Measurements from ENCODE around the gene NTNG2. TPM values are rescaled to one million over a fixed set of nuclear protein-coding genes. Genes with fewer than 3 reads are reported as not detected.

Gene NTNG2
- total and polyA plus RNA-seq, 7 experiments from 2014 or later: 0.87 to 11.6 (median 3.7) TPM

GRCh38 chr9:132184124-132184523 lies 22.3 kb downstream of the NTNG2 start:
- Mint-ChIP-seq H3K27ac (peak overlapping the region in 1 of 9 donors; percentile 78), H3K4me1 (peaks cover 0 to 3% (median 0%) of the 10 kb centered on the region in 7 donors), H3K36me3 (no peaks in the 10 kb centered on the region), H3K9me3 (no peaks in the 10 kb centered on the region), H3K27me3 (peaks cover 0 to 29% (median 16%) of the 10 kb centered on the region in 5 donors), H3K4me3 (no peak overlapping the region)
- no peak for DNase-seq
- Histone ChIP-seq H3K4me1 (ENCODE audit: control insufficient read depth in 2 of 2, insufficient read depth in 2 of 2, low read length in 2 of 2) (no peaks in the 10 kb centered on the region), H3K27me3 (ENCODE audit: control insufficient read depth in 2 of 2, insufficient read depth in 2 of 2, low read length in 2 of 2) (no peaks in the 10 kb centered on the region), H3K36me3 (ENCODE audit: control insufficient read depth in 2 of 3, insufficient read depth in 3 of 3, low read length in 3 of 3) (no peaks in the 10 kb centered on the region), H3K4me3 (ENCODE audit: low read length) (no peak overlapping the region), H3K9me3 (ENCODE audit: control insufficient read depth in 2 of 3, low read length in 3 of 3) (no peaks in the 10 kb centered on the region), H3K27ac (ENCODE audit: low read depth, low read length) (no peak overlapping the region)
- CTCF ChIA-PET: no interaction called here
- ATAC-seq: no peak
- intact Hi-C loops (cut with micrococcal nuclease): no loop called here
- POLR2A ChIA-PET: no interaction called here

DNA sequence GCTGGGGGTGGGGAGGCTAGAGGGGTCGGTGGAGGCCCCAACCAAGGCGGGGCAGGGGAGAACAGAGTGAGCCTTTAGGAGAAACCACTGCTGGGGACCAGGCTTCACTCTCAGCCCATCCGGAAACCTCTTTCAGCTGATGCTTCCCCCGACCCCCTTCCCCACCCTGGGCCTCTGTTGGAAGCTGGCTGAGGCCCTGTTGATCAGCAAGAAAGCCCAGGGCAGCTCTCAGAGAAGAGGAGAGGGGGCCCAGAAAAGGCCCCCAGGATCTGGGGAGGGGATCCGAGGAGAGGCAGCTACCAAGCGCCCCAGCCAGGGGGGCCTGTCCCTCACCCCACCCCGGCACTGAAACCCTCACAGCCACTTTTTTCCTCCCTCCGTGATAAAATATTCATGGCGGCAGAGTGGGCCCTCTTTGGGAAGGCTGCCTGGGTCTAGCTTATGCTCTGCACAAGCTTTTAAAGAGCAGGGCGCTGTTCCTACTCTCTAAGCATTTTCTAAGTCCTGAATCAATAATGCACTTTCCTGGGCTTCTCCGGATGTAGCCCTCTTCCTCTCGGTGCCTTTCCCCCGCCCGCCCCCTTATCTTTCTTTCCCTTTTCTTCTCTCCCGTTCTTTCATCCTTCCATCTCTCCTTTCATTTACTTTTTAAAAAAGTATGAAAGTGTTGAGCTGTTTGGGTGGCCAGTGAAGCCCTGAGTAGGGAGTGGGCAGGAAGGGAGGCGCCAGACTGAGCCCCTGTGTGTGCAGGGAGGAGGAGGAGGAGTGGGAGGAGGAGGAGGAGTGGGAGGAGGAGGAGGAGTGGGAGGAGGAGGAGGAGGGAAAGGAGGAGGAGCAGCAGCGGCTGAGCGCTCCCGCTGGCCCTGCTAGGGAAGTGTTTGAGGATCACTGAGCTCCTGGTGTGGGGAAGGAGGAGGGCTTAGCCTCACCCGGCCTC lies 23.5 kb downstream of the NTNG2 start:
- H3K27ac ChIP-seq (ENCODE audit: low read depth, low read length): no peak overlapping the region
- no peaks in the 10 kb centered on the region for H3K4me1 ChIP-seq (ENCODE audit: control insufficient read depth in 2 of 2, insufficient read depth in 2 of 2, low read length in 2 of 2)
- H3K9me3 ChIP-seq (ENCODE audit: control insufficient read depth in 2 of 3, low read length in 3 of 3): no peaks in the 10 kb centered on the region
- CTCF ChIA-PET: interaction anchor here (0.7 kb wide), 1 partner anchor 9 kb away, joined by 3 read pairs; no protein-coding TSS in a partner anchor
- POLR2A ChIA-PET: no interaction called here
- no peak overlapping the region for H3K4me3 ChIP-seq (ENCODE audit: low read length)
- Mint-ChIP-seq H3K4me1 (peaks cover 0 to 3% (median 0%) of the 10 kb centered on the region in 7 donors), H3K27me3 (peaks cover 0 to 29% (median 15%) of the 10 kb centered on the region in 5 donors), H3K27ac (peak overlapping the region in 1 of 9 donors; percentile 25), H3K9me3 (no peaks in the 10 kb centered on the region), H3K4me3 (no peak overlapping the region), H3K36me3 (no peaks in the 10 kb centered on the region)
- H3K27me3 ChIP-seq (ENCODE audit: control insufficient read depth in 2 of 2, insufficient read depth in 2 of 2, low read length in 2 of 2): no peaks in the 10 kb centered on the region
- no peaks in the 10 kb centered on the region for H3K36me3 ChIP-seq (ENCODE audit: control insufficient read depth in 2 of 3, insufficient read depth in 3 of 3, low read length in 3 of 3)
- DNase-seq (no peak), ATAC-seq (no peak)
- intact Hi-C loops (cut with micrococcal nuclease): no loop called here

- ChIA-PET CTCF (no interaction called here), POLR2A (no interaction called here)
- Mint-ChIP-seq H3K36me3 (no peaks in the 10 kb centered on the region), H3K9me3 (no peaks in the 10 kb centered on the region), H3K27ac (no peak overlapping the region), H3K27me3 (peaks cover 0 to 29% (median 15%) of the 10 kb centered on the region in 5 donors), H3K4me1 (peaks cover 0 to 3% (median 0%) of the 10 kb centered on the region in 7 donors), H3K4me3 (no peak overlapping the region)
- intact Hi-C loops (cut with micrococcal nuclease): no loop called here
- H3K4me3 ChIP-seq (ENCODE audit: low read length): no peak overlapping the region
- H3K4me1 ChIP-seq (ENCODE audit: control insufficient read depth in 2 of 2, insufficient read depth in 2 of 2, low read length in 2 of 2): no peaks in the 10 kb centered on the region
- no peaks in the 10 kb centered on the region for H3K27me3 ChIP-seq (ENCODE audit: control insufficient read depth in 2 of 2, insufficient read depth in 2 of 2, low read length in 2 of 2)
- ATAC-seq (no peak), DNase-seq (no peak)
- H3K36me3 ChIP-seq (ENCODE audit: control insufficient read depth in 2 of 3, insufficient read depth in 3 of 3, low read length in 3 of 3): no peaks in the 10 kb centered on the region
- no peak overlapping the region for H3K27ac ChIP-seq (ENCODE audit: low read depth, low read length)
- H3K9me3 ChIP-seq (ENCODE audit: control insufficient read depth in 2 of 3, low read length in 3 of 3): no peaks in the 10 kb centered on the region
These were observed 25.3 kb downstream of the NTNG2 start for GRCh38 chr9:132187121-132187620.

- ChIA-PET POLR2A (interaction anchor here (0.6 kb wide), 1 partner anchor 25 kb away, joined by 3 read pairs; no protein-coding TSS in a partner anchor), CTCF (no interaction called here)
- Mint-ChIP-seq H3K36me3 (no peaks in the 10 kb centered on the region), H3K4me3 (no peak overlapping the region), H3K9me3 (peaks cover 0 to 3% (median 0%) of the 10 kb centered on the region in 11 donors), H3K27me3 (peaks cover 0 to 24% (median 7%) of the 10 kb centered on the region in 5 donors), H3K27ac (no peak overlapping the region), H3K4me1 (peaks cover 0 to 3% (median 0%) of the 10 kb centered on the region in 7 donors)
- no peak for DNase-seq
- H3K9me3 ChIP-seq (ENCODE audit: control insufficient read depth in 2 of 3, low read length in 3 of 3): no peaks in the 10 kb centered on the region
- no peak for ATAC-seq
- H3K27me3 ChIP-seq (ENCODE audit: control insufficient read depth in 2 of 2, insufficient read depth in 2 of 2, low read length in 2 of 2): no peaks in the 10 kb centered on the region
- no peaks in the 10 kb centered on the region for H3K36me3 ChIP-seq (ENCODE audit: control insufficient read depth in 2 of 3, insufficient read depth in 3 of 3, low read length in 3 of 3)
- intact Hi-C loops (cut with micrococcal nuclease): no loop called here
- H3K4me1 ChIP-seq (ENCODE audit: control insufficient read depth in 2 of 2, insufficient read depth in 2 of 2, low read length in 2 of 2): no peaks in the 10 kb centered on the region
- H3K4me3 ChIP-seq (ENCODE audit: low read length): no peak overlapping the region
- no peak overlapping the region for H3K27ac ChIP-seq (ENCODE audit: low read depth, low read length)
These were observed 29.1 kb downstream of the NTNG2 start for GRCh38 chr9:132190966-132191365.

GRCh38 chr9:132192728-132193127 lies 30.9 kb downstream of the NTNG2 start:
- no peak for ATAC-seq

DNA sequence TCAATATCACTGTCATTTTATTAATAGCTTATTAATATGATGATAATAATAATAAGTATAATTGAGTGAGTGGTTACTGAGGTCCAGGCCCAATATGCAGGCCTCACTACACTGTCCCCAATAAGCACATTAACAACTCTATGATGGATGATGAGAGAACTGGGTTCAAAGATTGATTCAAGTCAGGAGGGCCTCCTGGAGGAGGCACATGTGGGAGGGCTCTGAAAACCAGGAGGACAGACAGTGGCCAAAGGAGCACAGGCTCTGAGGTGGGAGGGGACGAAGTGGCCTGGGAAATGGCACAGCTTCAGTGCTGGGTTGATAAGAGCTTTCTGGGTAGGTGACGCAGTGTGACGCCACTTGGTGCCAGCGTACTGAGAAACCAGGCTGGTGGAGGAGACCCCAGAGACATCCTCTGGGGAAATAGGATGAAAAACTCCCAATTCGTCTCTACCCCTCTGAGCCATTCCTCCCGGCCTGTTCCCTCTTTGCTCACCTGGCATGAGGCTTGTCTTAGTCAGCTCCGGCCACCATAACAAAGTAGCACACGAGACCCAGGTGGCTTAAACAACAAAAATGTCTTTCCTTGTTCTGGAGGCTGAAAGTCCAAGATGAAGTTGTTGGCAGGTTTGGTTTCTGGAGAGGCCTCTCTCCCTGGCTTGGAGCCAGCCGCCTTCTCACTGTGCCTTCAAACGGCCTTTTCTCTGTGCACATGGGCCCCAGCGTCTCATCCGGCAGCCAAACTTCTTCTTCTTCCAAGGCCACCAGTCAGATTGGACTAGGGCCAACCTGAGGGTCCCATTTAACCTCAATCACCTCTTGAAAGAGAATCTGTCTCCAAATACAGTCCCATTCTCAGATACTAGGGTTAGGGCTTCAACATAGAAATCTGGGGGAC lies 31.6 kb downstream of the NTNG2 start:
- Histone ChIP-seq H3K27ac (ENCODE audit: low read depth, low read length) (no peak overlapping the region), H3K9me3 (ENCODE audit: control insufficient read depth in 2 of 3, low read length in 3 of 3) (no peaks in the 10 kb centered on the region), H3K36me3 (ENCODE audit: control insufficient read depth in 2 of 3, insufficient read depth in 3 of 3, low read length in 3 of 3) (no peaks in the 10 kb centered on the region), H3K27me3 (ENCODE audit: control insufficient read depth in 2 of 2, insufficient read depth in 2 of 2, low read length in 2 of 2) (no peaks in the 10 kb centered on the region), H3K4me3 (ENCODE audit: low read length) (no peak overlapping the region), H3K4me1 (ENCODE audit: control insufficient read depth in 2 of 2, insufficient read depth in 2 of 2, low read length in 2 of 2) (no peaks in the 10 kb centered on the region)
- no peaks in the 10 kb centered on the region for H3K36me3 Mint-ChIP-seq
- ChIA-PET CTCF (no interaction called here), POLR2A (no interaction called here)
- H3K9me3 Mint-ChIP-seq: peaks cover 0 to 3% (median 0%) of the 10 kb centered on the region in 11 donors
- H3K27ac Mint-ChIP-seq: no peak overlapping the region
- ATAC-seq (no peak), DNase-seq (no peak)
- no peak overlapping the region for H3K4me3 Mint-ChIP-seq
- peaks cover 0 to 3% (median 0%) of the 10 kb centered on the region in 5 donors for H3K27me3 Mint-ChIP-seq
- intact Hi-C loops (cut with micrococcal nuclease): no loop called here
- peaks cover 0 to 3% (median 0%) of the 10 kb centered on the region in 7 donors for H3K4me1 Mint-ChIP-seq

More at GRCh38 chr9:132192728-132193127, 30.9 kb downstream of the NTNG2 start:
- intact Hi-C loops (cut with micrococcal nuclease): no loop called here
- H3K27me3 ChIP-seq (ENCODE audit: control insufficient read depth in 2 of 2, insufficient read depth in 2 of 2, low read length in 2 of 2): no peaks in the 10 kb centered on the region
- no peak overlapping the region for H3K27ac Mint-ChIP-seq
- no peak overlapping the region for H3K4me3 Mint-ChIP-seq
- peaks cover 0 to 9% (median 0%) of the 10 kb centered on the region in 5 donors for H3K27me3 Mint-ChIP-seq
- H3K4me1 Mint-ChIP-seq: peaks cover 0 to 3% (median 0%) of the 10 kb centered on the region in 7 donors
- no peaks in the 10 kb centered on the region for H3K36me3 ChIP-seq (ENCODE audit: control insufficient read depth in 2 of 3, insufficient read depth in 3 of 3, low read length in 3 of 3)
- ChIA-PET POLR2A (no interaction called here), CTCF (no interaction called here)
- H3K4me1 ChIP-seq (ENCODE audit: control insufficient read depth in 2 of 2, insufficient read depth in 2 of 2, low read length in 2 of 2): no peaks in the 10 kb centered on the region
- H3K27ac ChIP-seq (ENCODE audit: low read depth, low read length): no peak overlapping the region
- no peaks in the 10 kb centered on the region for H3K36me3 Mint-ChIP-seq
- H3K9me3 ChIP-seq (ENCODE audit: control insufficient read depth in 2 of 3, low read length in 3 of 3): no peaks in the 10 kb centered on the region
- peaks cover 0 to 3% (median 0%) of the 10 kb centered on the region in 11 donors for H3K9me3 Mint-ChIP-seq
- DNase-seq: no peak
- no peak overlapping the region for H3K4me3 ChIP-seq (ENCODE audit: low read length)

Measured in naive thymus-derived CD4-positive, alpha-beta T cell (primary cell).